ENCODE measurements around the gene AGAP1.

- no peak for TF ChIP-seq CTCF (IDR thresholded peaks at IDR 0.05)
- TF ChIP-seq POLR2AphosphoS5 (IDR thresholded peaks at IDR 0.05) = peak in 1 of 4 donors; percentile 24
- no peak for TF ChIP-seq POLR2A (IDR thresholded peaks at IDR 0.05)
Observed at GRCh38 chr2:236179236-236180075, 685.6 kb downstream of the AGAP1 start.

Measured in sigmoid colon (tissue), 4 donors.